Astrocyte (in vitro differentiated cells and primary cell): Measurements from ENCODE around the gene DISC1. TPM values are rescaled to one million over a fixed set of nuclear protein-coding genes. Genes with fewer than 3 reads are reported as not detected.

Source experiments
- DNase-seq: peaks from one replicate; pipeline ENCODE4 v3.0.0-alpha.2; 2010; ENCODE audit warnings: low read depth
- FAIRE-seq: peaks from 2 replicates; lab custom pipeline; 2011; peaks lifted over from hg19 to GRCh38; lab: Jason Lieb, UNC
- H2AFZ ChIP-seq: 2 replicates; pipeline ENCODE4 v1.6.0; 2012; ENCODE audit warnings: low read depth, low read length, inconsistent platforms
- H3K27ac ChIP-seq: 2 replicates; pipeline ENCODE4 v1.5.1; 2011; ENCODE audit warnings: low read depth, low read length, inconsistent platforms
- H3K27me3 ChIP-seq: 2 replicates; pipeline ENCODE4 v1.6.0; 2011; ENCODE audit warnings: low read length, inconsistent platforms; ENCODE audit not compliant: insufficient read depth
- H3K36me3 ChIP-seq: 2 replicates; pipeline ENCODE4 v1.5.1; 2011; ENCODE audit warnings: low read length, inconsistent platforms; ENCODE audit not compliant: insufficient read depth
- H3K4me1 ChIP-seq: 2 replicates; pipeline ENCODE4 v1.5.1; 2011; ENCODE audit warnings: low read length, inconsistent platforms; ENCODE audit not compliant: insufficient read depth
- H3K4me2 ChIP-seq: 2 replicates; pipeline ENCODE4 v1.6.0; 2012; ENCODE audit warnings: low read length, inconsistent platforms
- H3K4me3 ChIP-seq: 2 replicates; pipeline ENCODE4 v1.5.1; 2011; ENCODE audit warnings: low read depth, mild to moderate bottlenecking, low read length, inconsistent platforms; ENCODE audit not compliant: insufficient read depth
- H3K79me2 ChIP-seq: 2 replicates; pipeline ENCODE4 v1.6.0; 2012; ENCODE audit warnings: mild to moderate bottlenecking, low read length, inconsistent platforms; ENCODE audit not compliant: insufficient read depth
- H3K9ac ChIP-seq: 2 replicates; pipeline ENCODE4 v1.6.0; 2012; ENCODE audit warnings: mild to moderate bottlenecking, low read length, inconsistent platforms
- H3K9me3 ChIP-seq: 2 replicates; pipeline ENCODE4 v1.5.1; 2012; ENCODE audit warnings: low read depth, mild to moderate bottlenecking, low read length, inconsistent platforms; ENCODE audit not compliant: insufficient read depth
- H4K20me1 ChIP-seq: 2 replicates; pipeline ENCODE4 v1.6.0; 2012; ENCODE audit warnings: low read length, inconsistent platforms; ENCODE audit not compliant: insufficient read depth
- H3K27ac Mint-ChIP-seq: one replicate; pipeline ENCODE4 v1.8.0; 2021; ENCODE audit warnings: mild to moderate bottlenecking, mixed read lengths; ENCODE audit not compliant: unreplicated experiment
- H3K27me3 Mint-ChIP-seq: one replicate; pipeline ENCODE4 v1.8.0; 2021; ENCODE audit warnings: low read depth, mixed read lengths; ENCODE audit not compliant: unreplicated experiment
- H3K36me3 Mint-ChIP-seq: one replicate; pipeline ENCODE4 v1.8.0; 2021; ENCODE audit warnings: low read depth, mixed read lengths; ENCODE audit not compliant: unreplicated experiment
- H3K4me1 Mint-ChIP-seq: one replicate; pipeline ENCODE4 v1.8.0; 2021; ENCODE audit warnings: low read depth, mixed read lengths; ENCODE audit not compliant: unreplicated experiment
- H3K4me3 Mint-ChIP-seq: one replicate; pipeline ENCODE4 v1.8.0; 2021; ENCODE audit warnings: mild to moderate bottlenecking, moderate library complexity, mixed read lengths; ENCODE audit not compliant: unreplicated experiment
- H3K9me3 Mint-ChIP-seq: one replicate; pipeline ENCODE4 v1.8.0; 2021; ENCODE audit warnings: mild to moderate bottlenecking, mixed read lengths; ENCODE audit not compliant: unreplicated experiment
- EZH2 ChIP-seq: IDR thresholded peaks from 2 replicates; pipeline ENCODE4 v1.6.1; 2012; ENCODE audit warnings: mild to moderate bottlenecking, low read length, inconsistent platforms; ENCODE audit not compliant: insufficient read depth
- total RNA-seq: library from RNA; stranded (reverse); gene quantifications from 2 replicates; pipeline ENCODE4 v1.2.1, GENCODE V29; 2021
- TF ChIP-seq, protein P1 (sequence below): IDR thresholded peaks from 2 replicates; pipeline ENCODE4 v1.5.1; 2011; ENCODE audit warnings: low read depth, mild to moderate bottlenecking, inconsistent platforms, low read length, moderate library complexity; ENCODE audit not compliant: insufficient read depth

DISC1 gene
- total RNA-seq, 1 donor from 2014 or later = 9.1 TPM

DNA sequence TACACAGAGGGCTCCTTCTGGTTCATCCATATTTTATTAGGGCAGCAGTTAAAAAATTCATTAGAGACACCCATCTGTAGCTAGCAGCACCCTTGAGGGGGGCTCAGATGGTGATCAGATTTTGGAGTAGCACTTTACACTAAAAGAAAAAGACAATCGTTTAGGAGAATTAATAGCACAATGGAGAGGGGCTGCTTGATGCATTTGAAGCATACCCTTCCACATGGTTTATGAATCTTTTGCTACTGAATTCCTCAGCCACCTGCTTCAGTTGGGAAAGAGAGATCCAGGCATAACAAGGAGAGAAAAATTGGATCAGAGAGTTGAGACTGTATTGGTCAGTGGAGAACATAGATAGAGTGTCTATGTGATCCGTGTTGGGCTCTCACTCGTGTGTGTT lies 54.4 kb downstream of the DISC1 start:
- peaks cover 8% of the 10 kb centered on the region for H3K4me1 Mint-ChIP-seq
- Histone ChIP-seq H3K27me3 (no peaks in the 10 kb centered on the region), H3K27ac (no peak overlapping the region), H3K9me3 (no peaks in the 10 kb centered on the region), H2AFZ (no peak overlapping the region), H4K20me1 (no peaks in the 10 kb centered on the region), H3K79me2 (no peaks in the 10 kb centered on the region), H3K4me2 (no peak overlapping the region), H3K9ac (no peak overlapping the region), H3K36me3 (no peaks in the 10 kb centered on the region), H3K4me3 (no peak overlapping the region), H3K4me1 (peaks cover 9% of the 10 kb centered on the region)
- H3K36me3 Mint-ChIP-seq = peaks cover 2% of the 10 kb centered on the region
- FAIRE-seq = no peak
- no peaks in the 10 kb centered on the region for H3K27me3 Mint-ChIP-seq
- no peak for TF ChIP-seq EZH2
- TF ChIP-seq, protein P1, sequence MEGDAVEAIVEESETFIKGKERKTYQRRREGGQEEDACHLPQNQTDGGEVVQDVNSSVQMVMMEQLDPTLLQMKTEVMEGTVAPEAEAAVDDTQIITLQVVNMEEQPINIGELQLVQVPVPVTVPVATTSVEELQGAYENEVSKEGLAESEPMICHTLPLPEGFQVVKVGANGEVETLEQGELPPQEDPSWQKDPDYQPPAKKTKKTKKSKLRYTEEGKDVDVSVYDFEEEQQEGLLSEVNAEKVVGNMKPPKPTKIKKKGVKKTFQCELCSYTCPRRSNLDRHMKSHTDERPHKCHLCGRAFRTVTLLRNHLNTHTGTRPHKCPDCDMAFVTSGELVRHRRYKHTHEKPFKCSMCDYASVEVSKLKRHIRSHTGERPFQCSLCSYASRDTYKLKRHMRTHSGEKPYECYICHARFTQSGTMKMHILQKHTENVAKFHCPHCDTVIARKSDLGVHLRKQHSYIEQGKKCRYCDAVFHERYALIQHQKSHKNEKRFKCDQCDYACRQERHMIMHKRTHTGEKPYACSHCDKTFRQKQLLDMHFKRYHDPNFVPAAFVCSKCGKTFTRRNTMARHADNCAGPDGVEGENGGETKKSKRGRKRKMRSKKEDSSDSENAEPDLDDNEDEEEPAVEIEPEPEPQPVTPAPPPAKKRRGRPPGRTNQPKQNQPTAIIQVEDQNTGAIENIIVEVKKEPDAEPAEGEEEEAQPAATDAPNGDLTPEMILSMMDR = no peak
- H3K9me3 Mint-ChIP-seq = no peaks in the 10 kb centered on the region
- no peak overlapping the region for H3K27ac Mint-ChIP-seq
- DNase-seq = no peak
- H3K4me3 Mint-ChIP-seq = no peak overlapping the region

DNA sequence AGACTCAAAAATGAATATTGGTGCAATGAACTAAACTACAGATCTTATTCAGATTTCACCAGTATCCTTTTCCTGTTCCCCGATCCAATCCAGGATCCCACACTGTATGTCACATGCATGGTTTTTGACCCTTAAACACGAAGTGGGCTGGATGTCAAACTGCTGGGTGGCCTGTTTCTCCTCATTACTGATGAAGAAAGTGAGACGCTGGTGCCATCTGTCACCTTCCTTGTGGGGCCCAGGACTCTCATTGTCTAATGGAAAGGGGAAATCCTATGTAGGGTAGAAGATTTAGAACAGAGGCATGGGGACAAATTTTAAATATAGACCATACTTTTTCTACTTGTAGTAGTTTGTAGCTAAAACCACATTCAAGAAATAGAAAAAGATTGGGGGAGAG lies 56.2 kb downstream of the DISC1 start:
- no peak overlapping the region for H3K27ac Mint-ChIP-seq
- peaks cover 5% of the 10 kb centered on the region for H3K36me3 Mint-ChIP-seq
- no peak overlapping the region for H3K4me3 ChIP-seq
- no peaks in the 10 kb centered on the region for H3K36me3 ChIP-seq
- H3K27me3 ChIP-seq = no peaks in the 10 kb centered on the region
- TF ChIP-seq EZH2 = no peak
- TF ChIP-seq, protein P1 = no peak
- no peak overlapping the region for H3K4me2 ChIP-seq
- H3K27me3 Mint-ChIP-seq = no peaks in the 10 kb centered on the region
- FAIRE-seq = no peak
- peaks cover 6% of the 10 kb centered on the region for H3K4me1 ChIP-seq
- no peak overlapping the region for H3K4me3 Mint-ChIP-seq
- H3K9me3 ChIP-seq = no peaks in the 10 kb centered on the region
- H3K9me3 Mint-ChIP-seq = peaks cover 5% of the 10 kb centered on the region
- no peaks in the 10 kb centered on the region for H3K79me2 ChIP-seq
- DNase-seq = no peak
- no peak overlapping the region for H3K27ac ChIP-seq
- no peak overlapping the region for H3K9ac ChIP-seq
- no peak overlapping the region for H2AFZ ChIP-seq
- peaks cover 8% of the 10 kb centered on the region for H3K4me1 Mint-ChIP-seq
- H4K20me1 ChIP-seq = no peaks in the 10 kb centered on the region

DNA sequence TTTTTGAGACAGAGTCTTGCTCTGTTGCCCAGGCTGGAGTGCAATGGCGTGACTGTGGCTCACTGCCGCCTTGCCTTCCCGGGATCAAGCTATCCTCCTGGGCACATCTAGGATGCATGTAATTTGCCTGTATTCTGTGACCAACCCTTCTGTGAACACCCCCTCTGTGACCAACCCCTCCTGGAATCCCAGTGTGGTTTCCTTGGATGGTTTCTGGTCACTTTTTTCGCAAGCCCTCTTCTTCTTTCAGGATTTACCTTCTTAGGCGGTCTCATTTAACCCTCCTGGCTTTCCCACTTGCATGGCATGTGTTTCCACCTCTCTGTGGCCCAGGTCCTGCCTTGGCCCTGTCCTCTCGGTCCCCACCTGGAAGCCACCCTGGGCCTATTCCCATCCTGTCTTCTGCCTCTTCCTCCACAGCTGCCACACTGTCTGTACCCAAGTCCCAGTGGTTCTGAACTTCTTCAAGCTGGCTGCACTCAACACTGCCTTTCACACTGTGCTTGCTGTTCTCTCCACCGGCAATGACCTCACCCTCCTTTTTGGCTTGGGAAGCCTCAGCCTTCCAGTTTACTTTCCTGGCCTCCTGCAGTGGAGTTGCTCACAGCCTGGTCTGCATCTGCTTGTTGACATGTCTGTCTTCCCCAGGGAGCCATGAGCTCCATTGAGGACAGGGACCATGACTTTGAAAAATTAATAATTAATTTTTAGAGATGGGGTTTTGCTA lies 57.0 kb downstream of the DISC1 start:
- peaks cover 5% of the 10 kb centered on the region for H3K9me3 Mint-ChIP-seq
- H3K4me1 Mint-ChIP-seq = peaks cover 6% of the 10 kb centered on the region
- peaks cover 5% of the 10 kb centered on the region for H3K36me3 Mint-ChIP-seq
- no peaks in the 10 kb centered on the region for H3K4me1 ChIP-seq
- no peak overlapping the region for H3K9ac ChIP-seq
- no peak overlapping the region for H3K4me2 ChIP-seq
- DNase-seq (no peak), FAIRE-seq (no peak)
- no peak overlapping the region for H3K27ac Mint-ChIP-seq
- H3K27me3 Mint-ChIP-seq = no peaks in the 10 kb centered on the region
- H3K79me2 ChIP-seq = no peaks in the 10 kb centered on the region
- no peaks in the 10 kb centered on the region for H3K36me3 ChIP-seq
- no peaks in the 10 kb centered on the region for H3K27me3 ChIP-seq
- TF ChIP-seq, protein P1 = no peak
- TF ChIP-seq EZH2 = no peak
- no peak overlapping the region for H3K27ac ChIP-seq
- H3K4me3 Mint-ChIP-seq = no peak overlapping the region
- no peaks in the 10 kb centered on the region for H4K20me1 ChIP-seq
- no peaks in the 10 kb centered on the region for H3K9me3 ChIP-seq
- H2AFZ ChIP-seq = no peak overlapping the region
- no peak overlapping the region for H3K4me3 ChIP-seq
